Islet precursor cell (in vitro differentiated cells): ENCODE results near the gene SIX1.
A peak's percentile ranks its signal among the peaks of the same experiment; 100 is the strongest.

Source experiments
- DNase-seq: peaks from one replicate; pipeline ENCODE4 v3.0.0-alpha.2; 2018

SIX1 gene

GRCh38 chr14:60655119-60655897, 6.0 kb upstream of the SIX1 start:
- no peak for DNase-seq

- no peak for DNase-seq
These were observed 5.1 kb upstream of the SIX1 start for GRCh38 chr14:60654334-60654821.

- DNase-seq, result no peak
These were observed 4.5 kb upstream of the SIX1 start for GRCh38 chr14:60653701-60654161.

GRCh38 chr14:60652674-60653651, 3.7 kb upstream of the SIX1 start:
- DNase-seq, result no peak

GRCh38 chr14:60651796-60652673, 2.8 kb upstream of the SIX1 start:
- DNase-seq, result no peak

- no peak for DNase-seq
These were observed 2.0 kb upstream of the SIX1 start for GRCh38 chr14:60651086-60651795.

- no peak for DNase-seq
These were observed 1.2 kb upstream of the SIX1 start for GRCh38 chr14:60650373-60650961.

GRCh38 chr14:60649875-60650372, 647 bp upstream of the SIX1 start:
- no peak for DNase-seq

- DNase-seq, result no peak
These were observed 886 bp downstream of the SIX1 start for GRCh38 chr14:60648249-60648933.

GRCh38 chr14:60647837-60648248, 1.4 kb downstream of the SIX1 start:
- no peak for DNase-seq

GRCh38 chr14:60647081-60647836, 2.0 kb downstream of the SIX1 start:
- peak; percentile 67 for DNase-seq

GRCh38 chr14:60646226-60646818, 3.0 kb downstream of the SIX1 start:
- DNase-seq, result no peak

GRCh38 chr14:60645126-60645741, 4.0 kb downstream of the SIX1 start:
- DNase-seq, result no peak

GRCh38 chr14:60644666-60645065, 4.6 kb downstream of the SIX1 start:
- DNase-seq, result no peak

GRCh38 chr14:60643463-60644314, 5.6 kb downstream of the SIX1 start:
- DNase-seq, result no peak

GRCh38 chr14:60643141-60643462, 6.2 kb downstream of the SIX1 start:
- DNase-seq, result no peak

GRCh38 chr14:60642270-60643140, 6.8 kb downstream of the SIX1 start:
- DNase-seq, result peak; percentile 71
